Subcutaneous adipose tissue (tissue), 4 donors: Measurements from ENCODE around the gene NFATC2. TPM values are rescaled to one million over a fixed set of nuclear protein-coding genes. Genes with fewer than 3 reads are reported as not detected.

Source experiments
- total RNA-seq, 4 donors: library from RNA; depleted of rRNA; stranded (reverse); fragments of >200 nt; gene quantifications; one replicate each; pipeline ENCODE4 v1.1.0, GENCODE V29; 2016
- TF ChIP-seq, protein P1 (sequence below): fragments of 450-650 bp; IDR thresholded peaks from one replicate; pipeline ENCODE4 v1.5.1; 2016; ENCODE audit warnings: low read depth, mild to moderate bottlenecking, control low read depth, antibody characterized with exemption, moderate library complexity

Gene NFATC2
- total RNA-seq, 4 donors from 2014 or later: 2.3 to 7.5 (median 5.8) TPM

DNA sequence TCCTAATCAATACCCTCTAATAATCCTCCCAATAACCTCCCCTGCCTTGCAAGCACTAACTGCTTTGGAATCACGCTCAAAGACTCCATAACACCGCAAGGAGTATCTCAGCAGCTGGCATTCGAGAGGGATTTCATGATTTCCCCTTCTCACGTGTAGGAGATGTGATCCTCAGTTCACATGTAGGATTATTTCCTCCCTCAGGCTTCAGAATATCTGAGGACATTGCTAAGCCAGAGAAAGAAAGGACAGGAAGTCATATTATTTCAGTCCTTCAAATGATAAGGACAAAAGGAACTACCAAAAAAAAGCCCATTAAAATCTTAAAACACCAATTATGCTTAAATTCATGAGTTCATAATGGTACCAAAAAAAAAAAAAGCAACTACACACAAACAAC is 122.9 kb downstream of the NFATC2 start:
- TF ChIP-seq, protein P1, sequence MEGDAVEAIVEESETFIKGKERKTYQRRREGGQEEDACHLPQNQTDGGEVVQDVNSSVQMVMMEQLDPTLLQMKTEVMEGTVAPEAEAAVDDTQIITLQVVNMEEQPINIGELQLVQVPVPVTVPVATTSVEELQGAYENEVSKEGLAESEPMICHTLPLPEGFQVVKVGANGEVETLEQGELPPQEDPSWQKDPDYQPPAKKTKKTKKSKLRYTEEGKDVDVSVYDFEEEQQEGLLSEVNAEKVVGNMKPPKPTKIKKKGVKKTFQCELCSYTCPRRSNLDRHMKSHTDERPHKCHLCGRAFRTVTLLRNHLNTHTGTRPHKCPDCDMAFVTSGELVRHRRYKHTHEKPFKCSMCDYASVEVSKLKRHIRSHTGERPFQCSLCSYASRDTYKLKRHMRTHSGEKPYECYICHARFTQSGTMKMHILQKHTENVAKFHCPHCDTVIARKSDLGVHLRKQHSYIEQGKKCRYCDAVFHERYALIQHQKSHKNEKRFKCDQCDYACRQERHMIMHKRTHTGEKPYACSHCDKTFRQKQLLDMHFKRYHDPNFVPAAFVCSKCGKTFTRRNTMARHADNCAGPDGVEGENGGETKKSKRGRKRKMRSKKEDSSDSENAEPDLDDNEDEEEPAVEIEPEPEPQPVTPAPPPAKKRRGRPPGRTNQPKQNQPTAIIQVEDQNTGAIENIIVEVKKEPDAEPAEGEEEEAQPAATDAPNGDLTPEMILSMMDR: no peak

DNA sequence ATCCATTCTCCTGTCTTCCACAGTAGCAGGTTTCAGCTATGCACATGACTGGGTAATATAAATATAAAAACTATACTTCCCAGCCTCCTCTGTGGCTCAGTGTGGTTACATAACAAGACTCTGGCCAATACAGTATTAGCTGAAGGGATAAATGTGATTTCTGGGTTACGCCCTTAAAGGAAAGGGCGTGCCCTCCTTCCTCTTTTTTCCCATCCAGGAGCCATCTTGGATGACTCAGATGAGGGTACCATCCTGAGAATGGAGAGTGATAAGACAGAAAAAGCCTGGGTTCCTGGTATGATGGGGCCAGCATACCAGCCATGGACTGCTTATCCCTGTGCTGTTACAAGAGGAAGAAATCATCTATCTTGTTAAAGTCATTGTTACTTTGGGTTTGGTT is 123.3 kb downstream of the NFATC2 start:
- TF ChIP-seq, protein P1: no peak

DNA sequence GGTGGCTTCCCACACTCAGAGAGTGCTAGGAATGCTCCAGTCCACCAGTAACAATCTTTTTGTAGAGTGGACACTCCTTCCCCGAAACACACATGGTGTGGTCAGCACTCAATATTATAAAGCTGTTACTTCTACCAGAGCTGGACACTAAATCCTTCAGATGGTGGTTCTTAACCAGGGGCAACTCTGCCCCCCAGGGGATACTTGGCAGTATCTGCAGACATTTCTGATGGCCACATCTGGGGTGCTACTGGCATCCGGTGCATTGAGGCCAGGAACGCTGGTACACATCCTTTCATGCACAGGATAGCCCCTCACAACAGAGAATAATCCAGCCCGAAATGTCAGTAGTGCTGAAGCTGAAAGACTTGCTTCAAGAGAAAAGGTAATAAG is 124.4 kb downstream of the NFATC2 start:
- TF ChIP-seq, protein P1: no peak

DNA sequence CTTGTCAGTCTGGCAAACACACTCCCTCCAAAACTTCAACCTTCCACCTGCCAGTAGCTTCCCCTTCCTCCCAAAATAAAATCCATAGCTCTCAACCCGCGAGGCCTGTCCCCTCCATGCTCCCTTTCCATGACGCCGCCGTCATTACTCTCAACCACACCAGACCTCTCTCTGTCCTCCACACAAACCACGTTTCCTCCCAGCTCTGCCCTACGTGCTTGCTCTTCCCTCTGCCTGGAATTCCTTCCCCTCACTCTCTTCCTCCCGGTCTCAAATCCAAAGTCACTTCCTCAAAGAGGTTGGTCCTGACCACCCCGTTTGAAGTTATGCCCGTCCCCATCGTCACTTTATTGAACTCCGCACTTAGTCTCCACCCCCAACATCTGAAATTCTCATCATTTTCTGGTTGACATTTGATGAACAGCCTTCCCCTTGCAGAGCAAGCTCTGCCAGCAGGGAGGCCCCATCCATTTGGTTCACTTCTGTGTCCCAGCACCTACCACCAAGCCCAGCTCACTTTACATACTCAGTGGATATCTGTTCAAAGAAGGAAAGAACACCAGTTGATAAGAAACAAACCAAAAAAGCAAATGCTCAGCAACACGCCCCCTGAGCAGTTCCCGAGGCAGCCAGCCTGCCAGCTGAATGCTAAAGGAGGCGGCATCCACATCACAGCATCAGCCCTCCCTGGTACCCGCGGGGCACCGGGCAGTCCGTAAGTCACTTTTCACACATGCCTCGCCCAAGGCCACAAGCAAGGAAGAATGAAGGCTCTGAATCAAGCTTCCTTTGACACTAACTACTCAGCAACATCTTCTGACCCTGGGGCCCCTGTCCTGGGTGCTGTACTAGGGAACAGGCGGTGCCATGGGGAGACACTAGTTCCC is 125.0 kb downstream of the NFATC2 start:
- TF ChIP-seq, protein P1: no peak

DNA sequence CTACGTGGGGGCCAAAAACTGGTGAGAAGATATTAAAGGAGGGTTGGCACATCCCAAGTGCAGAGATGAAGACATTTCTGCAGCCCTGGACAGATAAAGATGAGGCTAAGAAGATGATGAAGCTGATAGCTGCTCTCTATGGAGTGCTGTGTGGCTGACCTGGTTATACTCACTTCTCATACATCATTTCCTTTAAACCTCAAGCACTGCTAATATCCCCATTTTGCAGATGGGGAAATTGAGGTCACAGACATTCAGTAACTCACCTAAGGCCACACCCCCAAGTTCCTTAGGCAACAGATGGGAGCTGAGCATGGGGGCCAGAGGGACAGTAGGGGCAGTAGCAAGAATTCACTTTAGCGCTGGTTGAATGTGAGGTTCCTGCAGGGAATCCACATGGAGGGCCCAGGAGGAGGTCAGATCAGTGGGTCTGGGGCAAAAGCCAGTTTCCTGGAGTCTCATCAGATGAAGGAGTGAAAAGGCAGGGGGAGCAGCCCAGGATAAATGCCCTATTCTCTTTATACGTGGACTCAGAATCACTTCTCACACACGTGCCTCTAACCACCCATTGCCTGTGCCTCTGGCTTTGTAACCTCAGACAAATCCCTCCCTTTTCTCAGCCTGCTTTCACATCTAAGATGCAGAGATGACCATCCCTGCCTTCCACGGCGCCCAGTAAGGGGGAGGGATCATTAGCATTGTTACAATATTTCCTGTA is 125.8 kb downstream of the NFATC2 start:
- TF ChIP-seq, protein P1: no peak

DNA sequence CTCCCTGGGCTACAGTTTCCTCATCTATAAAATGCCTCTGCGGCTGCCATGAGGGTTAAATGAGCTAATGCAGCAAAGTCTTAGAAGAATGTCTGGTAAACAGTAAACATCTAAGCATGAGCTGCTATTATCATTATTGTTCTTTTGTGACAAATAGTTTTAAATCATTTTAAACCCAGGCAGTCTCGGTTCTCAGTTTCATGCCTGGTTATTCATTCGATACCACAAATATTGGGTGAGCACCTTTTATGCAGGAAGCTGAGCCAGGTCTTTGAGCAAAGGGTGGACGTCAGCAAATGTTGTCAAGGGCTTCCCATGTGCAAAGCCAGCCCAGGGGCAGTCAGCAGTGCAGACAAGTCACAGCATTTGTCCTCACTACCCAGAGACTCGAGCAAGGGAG is 128.7 kb downstream of the NFATC2 start:
- TF ChIP-seq, protein P1: no peak

DNA sequence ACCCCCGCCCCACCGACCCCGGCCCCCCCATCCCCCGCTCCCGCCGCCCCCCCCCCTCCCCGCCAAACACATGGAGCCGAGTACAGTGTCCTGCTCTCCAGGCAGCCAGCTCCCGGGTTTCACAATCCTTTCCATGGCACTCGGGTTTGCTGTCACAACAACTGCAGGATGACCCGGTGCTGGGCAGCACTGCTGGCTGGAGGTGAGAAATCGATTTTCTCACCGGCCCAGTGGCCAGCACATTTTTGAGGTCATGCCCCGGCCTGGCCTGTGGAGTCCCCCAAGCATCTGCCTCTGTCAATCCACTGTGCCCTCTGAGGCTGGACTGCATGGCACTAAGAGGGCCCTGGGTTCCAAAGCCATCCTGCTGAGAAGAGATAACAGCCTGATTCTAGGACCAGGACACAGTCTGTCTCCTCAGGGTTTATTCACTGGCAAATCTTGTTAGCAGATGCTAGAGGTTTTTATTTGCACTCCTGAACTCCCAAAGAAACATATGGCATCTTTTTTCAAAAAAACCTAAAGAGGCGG is 129.5 kb downstream of the NFATC2 start:
- TF ChIP-seq, protein P1: no peak
